Keratinocyte (primary cell): ENCODE measurements around the gene MINK1. TPM values are rescaled to one million over a fixed set of nuclear protein-coding genes. Genes with fewer than 3 reads are reported as not detected.

Experiments
- DNase-seq: peaks from one replicate; pipeline ENCODE4 v3.0.0-alpha.2; 2011; ENCODE audit warnings: low read depth, missing footprints, low spot score
- FAIRE-seq: peaks from 2 replicates; lab custom pipeline; 2011; peaks lifted over from hg19 to GRCh38; lab: Jason Lieb, UNC
- H2AFZ ChIP-seq: 2 replicates; pipeline ENCODE4 v1.6.0; 2012; ENCODE audit warnings: low read length, control low read depth, inconsistent platforms; ENCODE audit not compliant: control insufficient read depth
- H3K27ac ChIP-seq: 2 replicates; pipeline ENCODE4 v1.5.1; 2011; ENCODE audit warnings: low read length; ENCODE audit not compliant: control insufficient read depth, insufficient read depth
- H3K27me3 ChIP-seq: 3 replicates; pipeline ENCODE4 v1.6.0; 2011; ENCODE audit warnings: low read length; ENCODE audit not compliant: control insufficient read depth, insufficient read depth; ENCODE audit errors: extremely low read depth
- H3K36me3 ChIP-seq, 2 experiments: 2 replicates in 1 of 2; 3 replicates in 1 of 2; pipeline ENCODE4 v1.5.1; 2011; ENCODE audit warnings: low read length in 2 of 2, mild to moderate bottlenecking in 1 of 2; ENCODE audit not compliant: control insufficient read depth in 2 of 2, insufficient read depth in 2 of 2; ENCODE audit errors: extremely low read depth in 1 of 2
- H3K4me1 ChIP-seq: 3 replicates; pipeline ENCODE4 v1.5.1; 2011; ENCODE audit warnings: low read length; ENCODE audit not compliant: control insufficient read depth, insufficient read depth; ENCODE audit errors: extremely low read depth
- H3K4me2 ChIP-seq: 3 replicates; pipeline ENCODE4 v1.6.0; 2011; ENCODE audit warnings: low read depth, low read length; ENCODE audit not compliant: control insufficient read depth, insufficient read depth; ENCODE audit errors: extremely low read depth
- H3K4me3 ChIP-seq, 3 experiments: fragments of 200-600 bp in 1 of 3; sonication (generic) in 1 of 3; 2 replicates in 2 of 3; 3 replicates in 1 of 3; pipeline ENCODE4 v1.5.1; 2011 to 2016; ENCODE audit warnings: low read length in 3 of 3, mild to moderate bottlenecking in 3 of 3, control low read depth in 2 of 3, inconsistent platforms in 1 of 3, low read depth in 1 of 3, mixed read lengths in 1 of 3, mixed run types in 1 of 3, moderate library complexity in 1 of 3; ENCODE audit not compliant: control insufficient read depth in 2 of 3, insufficient read depth in 2 of 3; ENCODE audit errors: extremely low read depth in 1 of 3
- H3K79me2 ChIP-seq: 2 replicates; pipeline ENCODE4 v1.6.0; 2012; ENCODE audit warnings: low read length; ENCODE audit not compliant: control insufficient read depth, insufficient read depth
- H3K9ac ChIP-seq: 3 replicates; pipeline ENCODE4 v1.6.0; 2011; ENCODE audit warnings: low read length; ENCODE audit not compliant: control insufficient read depth, insufficient read depth; ENCODE audit errors: extremely low read depth
- H3K9me1 ChIP-seq: 3 replicates; pipeline ENCODE4 v1.6.0; 2011; ENCODE audit warnings: low read length; ENCODE audit not compliant: control insufficient read depth, insufficient read depth; ENCODE audit errors: extremely low read depth
- H3K9me3 ChIP-seq: 2 replicates; pipeline ENCODE4 v1.5.1; 2012; ENCODE audit warnings: low read depth, low read length; ENCODE audit not compliant: control insufficient read depth
- H4K20me1 ChIP-seq: 3 replicates; pipeline ENCODE4 v1.6.0; 2011; ENCODE audit warnings: low read length; ENCODE audit not compliant: control insufficient read depth, insufficient read depth; ENCODE audit errors: extremely low read depth
- EZH2 ChIP-seq: IDR thresholded peaks from one replicate; pipeline ENCODE4 v1.6.1; 2012; ENCODE audit warnings: inconsistent platforms, mild to moderate bottlenecking, low read length, moderate library complexity
- dilution Hi-C: fragments of 300-500 bp; cut with MboI; formaldehyde crosslinking; loops from one replicate; pipeline ENCODE4 v1.7.0; 2020; ENCODE audit warnings: low sequenced_read_pairs; ENCODE audit not compliant: extremely low pct_ligation_motif_present
- polyA plus RNA-seq, 5 experiments: library from polyadenylated mRNA; depleted of rRNA in 3 of 5; stranded (reverse) in 3 of 5; stranded (forward) in 1 of 5; unstranded in 1 of 5; fragments of >200 nt; gene quantifications; 1 replicate in 1 of 5; 2 replicates in 3 of 5; 3 replicates in 1 of 5; pipeline versions ENCODE4 v1.2.1 to v1.2.3, GENCODE V29; 2011 to 2012; ENCODE audit warnings: missing spikeins in 2 of 5, low read depth in 1 of 5, low replicate concordance in 1 of 5
- TF ChIP-seq, protein P1 (sequence below), 3 experiments: IDR thresholded peaks in 1 of 3; conservative IDR thresholded peaks in 1 of 3; optimal IDR thresholded peaks in 1 of 3; 2 replicates in 2 of 3; 3 replicates in 1 of 3; pipeline versions ENCODE3 to v1.5.1; 2011; ENCODE audit warnings: low read length in 3 of 3, mild to moderate bottlenecking in 3 of 3, moderate library complexity in 2 of 3, control low read depth in 1 of 3, inconsistent platforms in 1 of 3; ENCODE audit not compliant: insufficient read depth in 2 of 3; ENCODE audit errors: extremely low read depth in 1 of 3

Gene MINK1
- polyA plus RNA-seq, 1 donor (not counting 4 experiments of a cell fraction or from before 2014, with no cell fraction given), result 82.8 TPM

DNA sequence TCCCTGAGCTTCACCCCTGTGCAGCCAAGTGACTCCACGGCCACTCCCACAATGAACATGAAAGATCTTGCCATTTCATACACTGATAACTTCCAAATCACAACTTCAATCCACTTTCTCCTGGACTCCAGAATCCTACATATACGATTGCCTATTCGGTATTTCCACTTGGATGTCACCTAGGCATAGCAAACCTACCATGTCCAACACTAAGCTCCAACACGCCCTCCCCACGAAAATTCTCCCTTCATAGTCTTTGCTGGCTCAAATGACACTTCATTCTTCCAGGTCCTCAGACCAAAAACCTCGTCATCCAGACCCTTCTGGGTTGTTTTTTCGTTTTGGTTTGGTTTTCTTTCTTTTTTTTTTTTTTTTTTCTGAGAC lies 42.4 kb upstream of the MINK1 start:
- FAIRE-seq (no peak), DNase-seq (no peak)
- H3K4me2 ChIP-seq, result peak overlapping the region; percentile 90
- peak overlapping the region; percentile 75 for H3K27ac ChIP-seq
- peak overlapping the region; percentile 57 to 82 (median 68) for H3K4me3 ChIP-seq
- peaks cover 20% of the 10 kb centered on the region for H3K4me1 ChIP-seq
- H3K27me3 ChIP-seq, result peaks cover 4% of the 10 kb centered on the region
- no peaks in the 10 kb centered on the region for H3K9me1 ChIP-seq
- H4K20me1 ChIP-seq, result no peaks in the 10 kb centered on the region
- peak overlapping the region; percentile 79 for H3K9ac ChIP-seq
- no peak for TF ChIP-seq EZH2
- TF ChIP-seq, protein P1, sequence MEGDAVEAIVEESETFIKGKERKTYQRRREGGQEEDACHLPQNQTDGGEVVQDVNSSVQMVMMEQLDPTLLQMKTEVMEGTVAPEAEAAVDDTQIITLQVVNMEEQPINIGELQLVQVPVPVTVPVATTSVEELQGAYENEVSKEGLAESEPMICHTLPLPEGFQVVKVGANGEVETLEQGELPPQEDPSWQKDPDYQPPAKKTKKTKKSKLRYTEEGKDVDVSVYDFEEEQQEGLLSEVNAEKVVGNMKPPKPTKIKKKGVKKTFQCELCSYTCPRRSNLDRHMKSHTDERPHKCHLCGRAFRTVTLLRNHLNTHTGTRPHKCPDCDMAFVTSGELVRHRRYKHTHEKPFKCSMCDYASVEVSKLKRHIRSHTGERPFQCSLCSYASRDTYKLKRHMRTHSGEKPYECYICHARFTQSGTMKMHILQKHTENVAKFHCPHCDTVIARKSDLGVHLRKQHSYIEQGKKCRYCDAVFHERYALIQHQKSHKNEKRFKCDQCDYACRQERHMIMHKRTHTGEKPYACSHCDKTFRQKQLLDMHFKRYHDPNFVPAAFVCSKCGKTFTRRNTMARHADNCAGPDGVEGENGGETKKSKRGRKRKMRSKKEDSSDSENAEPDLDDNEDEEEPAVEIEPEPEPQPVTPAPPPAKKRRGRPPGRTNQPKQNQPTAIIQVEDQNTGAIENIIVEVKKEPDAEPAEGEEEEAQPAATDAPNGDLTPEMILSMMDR (optimal IDR thresholded peaks at IDR 0.05 in 1 of 3, IDR thresholded peaks at IDR 0.05 in 1 of 3, conservative IDR thresholded peaks at IDR 0.05 in 1 of 3; ENCODE audit: extremely low read depth in 1 of 3, insufficient read depth in 2 of 3, low read length in 3 of 3), result no peak
- no peaks in the 10 kb centered on the region for H3K9me3 ChIP-seq
- no peaks in the 10 kb centered on the region for H3K36me3 ChIP-seq
- peaks cover 6% of the 10 kb centered on the region for H3K79me2 ChIP-seq
- dilution Hi-C loops, result no loop called here
- H2AFZ ChIP-seq, result peak overlapping the region; percentile 67

- Histone ChIP-seq H3K9me3 (no peaks in the 10 kb centered on the region), H3K4me1 (peaks cover 13% of the 10 kb centered on the region), H3K9me1 (no peaks in the 10 kb centered on the region), H4K20me1 (no peaks in the 10 kb centered on the region), H3K4me2 (peak overlapping the region; percentile 44), H3K9ac (no peak overlapping the region), H3K4me3 (no peak overlapping the region), H2AFZ (peak overlapping the region; percentile 68), H3K27me3 (no peaks in the 10 kb centered on the region), H3K27ac (no peak overlapping the region), H3K36me3 (peaks cover 6% of the 10 kb centered on the region in 2 experiments), H3K79me2 (peaks cover 17% of the 10 kb centered on the region)
- no peak for TF ChIP-seq EZH2
- TF ChIP-seq, protein P1 (optimal IDR thresholded peaks at IDR 0.05 in 1 of 3, IDR thresholded peaks at IDR 0.05 in 1 of 3, conservative IDR thresholded peaks at IDR 0.05 in 1 of 3; ENCODE audit: extremely low read depth in 1 of 3, insufficient read depth in 2 of 3, low read length in 3 of 3), result no peak
- FAIRE-seq (no peak), DNase-seq (no peak)
- dilution Hi-C loops, result no loop called here
Observed at GRCh38 chr17:4795168-4795567, 38.0 kb upstream of the MINK1 start.
